Astrocyte of the cerebellum (primary cell): ENCODE measurements around the gene RNU6-1.
A peak's percentile ranks its signal among the peaks of the same experiment; 100 is the strongest.

Source experiments
- DNase-seq: peaks from one replicate; pipeline ENCODE4 v3.0.0-alpha.2; 2011; ENCODE audit warnings: low read depth
- H3K4me3 ChIP-seq: 2 replicates; pipeline ENCODE4 v1.5.1; 2011; ENCODE audit warnings: mild to moderate bottlenecking, low read depth, low read length, moderate library complexity
- in situ Hi-C: cut with HindIII; loops from 2 replicates; pipeline ENCODE4 v1.10.0; 2017; ENCODE audit warnings: low sequenced_read_pairs
- TF ChIP-seq, protein P1 (sequence below): IDR thresholded peaks from 2 replicates; pipeline ENCODE4 v1.5.1; 2012; ENCODE audit warnings: low read length, low read depth, moderate library complexity, mild to moderate bottlenecking; ENCODE audit errors: missing control alignments

RNU6-1 gene

DNA sequence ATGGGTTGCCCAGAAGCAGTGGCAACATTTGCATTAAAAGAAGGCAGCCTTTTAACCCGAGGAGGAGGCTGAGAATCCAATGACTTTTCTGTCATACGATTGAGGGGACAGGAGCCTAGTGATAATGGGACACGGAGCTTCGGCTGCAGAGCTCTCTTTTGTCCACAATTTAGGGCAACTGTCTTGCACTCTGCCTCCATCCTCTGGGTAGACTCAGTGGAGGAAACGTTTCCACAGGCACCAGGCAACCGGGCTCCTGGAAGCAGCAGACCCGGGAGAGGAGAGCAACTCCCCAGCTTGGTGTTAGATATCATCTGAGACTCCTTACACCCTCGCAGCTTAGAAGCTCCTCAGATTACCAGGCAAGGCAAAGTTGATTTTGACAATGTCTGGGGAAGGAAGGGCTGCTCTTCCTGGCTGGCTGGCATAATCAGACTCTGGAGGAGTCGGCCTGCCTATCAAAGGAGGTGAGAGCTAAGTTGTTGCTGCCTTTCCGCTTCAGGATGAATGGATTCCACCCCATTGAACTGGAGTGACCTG, 43.5 kb upstream of the RNU6-1 start:
- TF ChIP-seq, protein P1, sequence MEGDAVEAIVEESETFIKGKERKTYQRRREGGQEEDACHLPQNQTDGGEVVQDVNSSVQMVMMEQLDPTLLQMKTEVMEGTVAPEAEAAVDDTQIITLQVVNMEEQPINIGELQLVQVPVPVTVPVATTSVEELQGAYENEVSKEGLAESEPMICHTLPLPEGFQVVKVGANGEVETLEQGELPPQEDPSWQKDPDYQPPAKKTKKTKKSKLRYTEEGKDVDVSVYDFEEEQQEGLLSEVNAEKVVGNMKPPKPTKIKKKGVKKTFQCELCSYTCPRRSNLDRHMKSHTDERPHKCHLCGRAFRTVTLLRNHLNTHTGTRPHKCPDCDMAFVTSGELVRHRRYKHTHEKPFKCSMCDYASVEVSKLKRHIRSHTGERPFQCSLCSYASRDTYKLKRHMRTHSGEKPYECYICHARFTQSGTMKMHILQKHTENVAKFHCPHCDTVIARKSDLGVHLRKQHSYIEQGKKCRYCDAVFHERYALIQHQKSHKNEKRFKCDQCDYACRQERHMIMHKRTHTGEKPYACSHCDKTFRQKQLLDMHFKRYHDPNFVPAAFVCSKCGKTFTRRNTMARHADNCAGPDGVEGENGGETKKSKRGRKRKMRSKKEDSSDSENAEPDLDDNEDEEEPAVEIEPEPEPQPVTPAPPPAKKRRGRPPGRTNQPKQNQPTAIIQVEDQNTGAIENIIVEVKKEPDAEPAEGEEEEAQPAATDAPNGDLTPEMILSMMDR: no peak
- in situ Hi-C loops: no loop called here
- no peak overlapping the region for H3K4me3 ChIP-seq
- DNase-seq: no peak

GRCh38 chr15:67882487-67883233, 42.8 kb upstream of the RNU6-1 start:
- in situ Hi-C loops: no loop called here
- DNase-seq: no peak
- no peak overlapping the region for H3K4me3 ChIP-seq
- TF ChIP-seq, protein P1: no peak

DNA sequence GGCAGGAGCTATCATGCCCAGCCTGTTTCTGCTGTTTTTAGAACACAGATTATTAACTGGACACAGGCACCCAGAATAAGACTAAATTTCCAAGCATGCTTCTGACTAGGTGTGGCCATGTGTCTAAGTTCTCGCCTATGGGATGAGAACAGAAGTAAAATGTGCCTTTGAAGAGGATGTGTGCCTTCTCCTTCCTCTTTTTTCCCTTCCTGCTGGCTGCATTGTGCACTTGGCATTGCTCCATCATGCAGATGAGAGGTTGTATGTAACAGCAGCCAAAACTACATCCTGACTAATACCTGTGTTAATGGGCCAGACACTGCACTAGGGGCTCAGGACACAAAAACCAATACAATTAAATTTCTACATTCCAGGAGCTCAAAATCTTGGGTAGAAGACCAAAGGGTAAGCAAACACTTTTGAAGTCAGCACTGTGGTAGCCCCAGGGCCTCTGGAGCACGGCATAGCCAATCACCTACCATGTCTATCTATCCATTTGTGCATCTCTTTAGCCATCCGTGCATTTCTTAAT, 40.9 kb upstream of the RNU6-1 start:
- H3K4me3 ChIP-seq: no peak overlapping the region
- TF ChIP-seq, protein P1: no peak
- in situ Hi-C loops: no loop called here
- peak; percentile 19 for DNase-seq

- no peak overlapping the region for H3K4me3 ChIP-seq
- DNase-seq: no peak
- TF ChIP-seq, protein P1: no peak
- in situ Hi-C loops: no loop called here
These were observed 39.7 kb upstream of the RNU6-1 start for GRCh38 chr15:67879440-67880129.

DNA sequence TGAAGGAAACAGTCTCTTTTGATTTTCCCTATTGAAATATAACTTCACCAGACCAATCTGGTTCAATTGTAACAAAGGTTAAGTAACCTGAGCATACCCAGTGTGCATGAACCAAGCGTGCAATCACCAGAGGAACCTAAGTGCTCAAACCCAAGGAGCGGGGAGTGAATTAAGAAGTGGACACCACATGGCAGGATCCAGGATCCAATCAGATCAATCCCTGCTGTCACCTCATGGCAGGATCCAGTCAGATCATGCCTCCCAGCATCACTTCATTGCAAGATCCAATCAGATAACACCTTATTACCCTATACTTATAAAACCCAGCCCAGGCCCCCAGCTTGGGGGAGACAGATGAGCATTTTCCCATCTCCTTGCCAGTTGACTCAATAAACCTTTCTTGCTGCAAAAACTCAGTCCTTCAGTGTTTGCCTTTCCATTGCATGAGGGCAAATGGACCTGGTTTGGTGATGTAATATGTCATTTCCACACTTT, 38.9 kb upstream of the RNU6-1 start:
- DNase-seq: no peak
- in situ Hi-C loops: no loop called here
- H3K4me3 ChIP-seq: no peak overlapping the region
- TF ChIP-seq, protein P1: no peak

DNA sequence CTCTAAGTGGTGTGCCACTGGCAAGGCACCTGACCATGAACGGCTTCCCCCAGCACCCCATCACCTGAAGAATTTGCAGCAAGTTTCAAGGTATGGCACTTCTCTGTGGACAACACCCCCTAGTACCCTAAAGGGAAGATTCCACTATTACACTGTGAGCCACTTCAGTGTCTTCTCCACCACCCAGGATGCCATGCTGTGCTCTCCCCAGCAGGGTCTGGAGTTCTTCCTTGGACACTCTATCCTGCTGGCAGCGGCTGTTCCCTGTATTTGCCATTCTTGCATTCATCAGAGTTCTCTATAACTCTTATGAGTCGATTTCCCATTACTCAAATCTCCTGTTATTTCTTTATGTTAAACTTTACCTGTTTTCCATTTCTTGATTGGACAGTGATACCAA, 33.9 kb upstream of the RNU6-1 start:
- no peak overlapping the region for H3K4me3 ChIP-seq
- TF ChIP-seq, protein P1: no peak
- in situ Hi-C loops: no loop called here
- no peak for DNase-seq
